Activated CD8-positive, alpha-beta memory T cell treated with anti-CD3 and anti-CD28 coated beads, Interleukin-2, amount 50 U/mL, for 1 hour (primary cell): ENCODE data around the gene KCNF1.
"Not testable (repeated sequence)": the region's sequence is repeated elsewhere in the genome, so short reads cannot be mapped to it uniquely, and the experiment has no call there.

ENCODE experiments used
- DNase-seq: peaks from one replicate; pipeline ENCODE4 v3.0.0-alpha.2; 2020; ENCODE audit errors: extremely low read depth

The KCNF1 gene

GRCh38 chr2:10939058-10939457 lies 27.3 kb downstream of the KCNF1 start:
- no peak for DNase-seq

DNA sequence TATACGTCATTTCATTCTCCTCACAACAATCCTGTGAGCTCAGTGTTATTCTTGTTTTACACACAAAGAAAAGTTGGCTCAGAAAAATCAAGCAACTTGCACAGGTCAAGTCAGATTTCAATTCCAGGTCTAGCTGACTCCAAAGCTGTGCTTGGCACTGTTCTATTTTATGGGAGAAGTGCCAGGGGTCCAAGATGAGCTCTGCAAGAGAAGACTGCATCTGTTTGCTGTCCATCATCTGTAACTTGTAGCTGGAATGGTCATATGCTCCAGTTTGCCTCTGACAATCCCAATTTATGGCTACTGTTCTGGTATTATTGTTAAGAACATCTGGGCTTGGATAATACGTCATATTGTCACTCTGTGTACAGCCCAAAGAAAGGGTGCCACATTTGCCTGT lies 28.9 kb downstream of the KCNF1 start:
- no peak for DNase-seq

DNA sequence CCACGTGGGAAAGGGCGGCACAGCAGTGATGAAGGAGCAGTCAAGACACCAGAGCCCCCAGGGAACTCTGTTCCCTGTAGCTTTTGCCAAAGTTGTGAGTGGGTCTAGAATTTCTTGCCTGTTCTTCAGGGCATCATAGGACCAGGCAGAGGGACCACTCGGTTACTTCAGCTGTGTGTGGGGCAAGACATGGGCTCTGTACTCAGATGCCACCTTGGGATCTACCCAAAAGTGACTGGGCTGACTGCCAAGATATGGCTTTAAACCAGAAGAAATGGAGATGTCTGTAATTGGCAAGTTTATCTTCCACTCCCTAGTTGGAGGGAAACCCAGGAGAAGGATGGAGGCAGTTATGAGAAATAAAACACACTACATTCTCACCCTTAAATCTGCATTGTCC lies 29.6 kb downstream of the KCNF1 start:
- no peak for DNase-seq

- DNase-seq, result no peak
Observed at GRCh38 chr2:10944799-10945198, 33.1 kb downstream of the KCNF1 start.

- no peak for DNase-seq
Observed at GRCh38 chr2:10946394-10946793, 34.7 kb downstream of the KCNF1 start.

GRCh38 chr2:10947005-10947440 lies 35.3 kb downstream of the KCNF1 start:
- no peak for DNase-seq

DNA sequence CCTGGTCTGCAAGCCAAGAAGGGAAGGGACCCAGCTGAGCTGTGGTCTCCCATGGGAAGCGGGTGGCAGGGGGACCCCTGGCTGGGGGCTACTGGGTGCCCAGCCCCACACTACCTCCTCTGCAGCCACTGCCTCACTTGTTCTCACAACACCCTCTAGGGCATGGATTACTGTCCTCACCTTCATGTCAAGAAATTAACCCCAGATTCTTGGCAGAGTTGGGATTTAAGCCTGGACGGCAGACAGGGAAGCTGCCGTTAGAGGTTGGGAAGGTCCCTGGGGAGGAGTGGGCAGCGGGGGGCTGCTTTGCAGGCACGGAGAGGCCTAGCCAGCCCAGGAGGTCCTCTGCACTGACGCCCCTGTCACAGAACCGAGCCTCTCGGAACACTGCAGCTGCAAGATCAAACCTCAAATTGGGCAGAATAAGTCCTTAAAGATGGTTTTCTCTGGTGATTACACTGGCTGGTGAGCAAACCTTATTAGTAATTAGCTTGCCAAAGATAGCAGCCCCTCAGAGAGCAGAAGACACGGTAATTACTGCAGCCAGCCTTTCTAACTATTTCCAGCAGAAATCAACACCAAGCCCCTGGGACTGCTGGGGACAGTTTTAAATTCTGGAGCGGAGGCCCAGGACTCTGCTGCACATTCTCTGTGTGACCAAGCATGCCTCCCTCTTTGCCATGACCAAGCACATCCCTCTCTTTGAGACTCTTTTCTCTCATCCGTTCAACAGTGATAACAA lies 35.9 kb downstream of the KCNF1 start:
- no peak for DNase-seq

GRCh38 chr2:10948188-10948564 lies 36.4 kb downstream of the KCNF1 start:
- no peak for DNase-seq

DNA sequence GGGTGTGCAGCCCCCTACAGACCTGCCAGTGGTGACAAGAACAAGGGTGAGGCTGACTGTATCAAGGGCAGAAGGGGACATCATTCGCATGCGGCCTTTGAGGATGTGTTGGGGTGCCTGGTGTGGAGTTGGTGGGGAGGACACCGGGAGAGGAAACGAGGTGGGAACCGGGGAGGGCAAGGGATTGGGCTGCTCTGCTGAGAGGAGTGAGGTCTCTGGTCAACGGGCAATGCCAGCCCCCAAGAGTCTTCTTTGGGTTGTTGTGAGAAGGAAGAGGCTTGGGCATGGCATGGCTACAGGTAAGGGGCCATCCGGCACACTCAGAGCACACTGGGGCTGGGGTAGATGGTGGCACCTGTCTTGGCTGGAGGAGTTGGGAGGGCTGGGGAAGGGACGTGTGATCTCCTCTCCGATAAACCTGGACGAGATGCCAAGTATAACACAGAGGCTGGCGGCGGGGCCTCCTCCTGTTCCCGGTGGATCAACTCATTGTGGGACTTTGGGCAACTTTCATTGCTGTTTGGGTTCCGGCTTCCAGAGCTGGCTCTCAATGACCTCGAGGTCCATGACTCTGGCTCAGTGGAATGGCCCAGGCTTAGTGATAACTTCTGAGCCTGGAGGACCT lies 37.0 kb downstream of the KCNF1 start:
- DNase-seq, result no peak

GRCh38 chr2:10949835-10950234 lies 38.1 kb downstream of the KCNF1 start:
- no peak for DNase-seq

DNA sequence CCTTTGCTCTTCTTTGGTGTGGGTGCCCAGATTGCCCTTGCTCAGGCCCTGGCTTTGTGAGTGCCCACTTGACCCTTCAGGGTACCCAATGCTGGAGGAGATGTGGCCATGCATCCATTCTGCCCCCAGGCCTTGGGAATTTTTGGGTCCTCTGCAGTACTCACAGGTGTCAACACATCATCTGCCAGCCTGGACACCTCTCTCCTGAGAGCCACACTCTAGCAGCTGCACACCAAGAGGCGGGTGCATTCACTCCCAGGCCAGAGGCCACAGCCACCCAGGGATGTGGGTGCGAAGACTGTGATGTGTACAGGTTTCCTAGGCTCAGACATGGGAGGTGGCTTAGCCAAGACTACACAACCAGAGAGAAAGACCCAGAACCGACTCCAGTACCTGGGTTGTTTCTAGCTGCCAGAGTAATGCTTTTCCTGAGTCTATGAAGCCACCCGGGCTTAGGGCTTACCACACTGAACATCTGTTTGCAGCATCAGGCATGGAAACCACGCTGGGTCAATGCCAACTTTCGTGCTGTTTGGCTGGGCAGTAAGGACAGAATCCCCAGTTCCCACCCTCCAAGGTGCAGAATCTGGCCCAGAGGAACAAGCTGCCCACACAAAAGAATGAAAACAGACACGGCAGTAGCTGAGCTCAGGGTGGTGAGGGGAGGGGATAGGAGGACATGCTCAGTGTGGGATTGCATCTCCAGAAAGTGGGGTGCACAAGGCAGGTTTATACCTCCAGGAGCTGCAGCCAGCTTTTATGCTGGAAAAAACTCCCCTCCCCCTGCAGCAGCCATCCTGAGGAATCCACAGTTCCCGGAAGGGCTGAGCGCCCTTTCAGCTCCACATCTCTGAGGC lies 40.1 kb downstream of the KCNF1 start:
- DNase-seq, result no peak

DNA sequence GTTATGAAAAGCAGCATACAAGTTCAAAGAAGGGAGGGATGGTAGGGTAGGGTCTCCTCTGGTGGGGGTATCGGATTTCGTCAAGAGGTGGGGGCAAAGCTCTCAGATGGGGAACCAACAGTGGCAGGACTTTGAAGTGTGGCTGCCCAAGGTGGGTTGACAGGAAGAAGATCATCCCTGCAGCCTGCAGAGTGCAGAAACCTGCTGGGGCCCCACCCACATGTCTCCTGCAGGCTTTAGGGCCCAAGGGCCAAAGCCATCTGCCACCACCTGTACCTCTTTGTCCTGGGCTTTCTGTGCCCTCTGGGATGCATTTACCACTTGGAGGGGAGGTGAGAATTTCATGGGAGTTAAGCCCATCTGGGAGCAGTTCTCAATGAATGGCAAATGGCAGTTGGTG lies 42.7 kb downstream of the KCNF1 start:
- no peak for DNase-seq

DNA sequence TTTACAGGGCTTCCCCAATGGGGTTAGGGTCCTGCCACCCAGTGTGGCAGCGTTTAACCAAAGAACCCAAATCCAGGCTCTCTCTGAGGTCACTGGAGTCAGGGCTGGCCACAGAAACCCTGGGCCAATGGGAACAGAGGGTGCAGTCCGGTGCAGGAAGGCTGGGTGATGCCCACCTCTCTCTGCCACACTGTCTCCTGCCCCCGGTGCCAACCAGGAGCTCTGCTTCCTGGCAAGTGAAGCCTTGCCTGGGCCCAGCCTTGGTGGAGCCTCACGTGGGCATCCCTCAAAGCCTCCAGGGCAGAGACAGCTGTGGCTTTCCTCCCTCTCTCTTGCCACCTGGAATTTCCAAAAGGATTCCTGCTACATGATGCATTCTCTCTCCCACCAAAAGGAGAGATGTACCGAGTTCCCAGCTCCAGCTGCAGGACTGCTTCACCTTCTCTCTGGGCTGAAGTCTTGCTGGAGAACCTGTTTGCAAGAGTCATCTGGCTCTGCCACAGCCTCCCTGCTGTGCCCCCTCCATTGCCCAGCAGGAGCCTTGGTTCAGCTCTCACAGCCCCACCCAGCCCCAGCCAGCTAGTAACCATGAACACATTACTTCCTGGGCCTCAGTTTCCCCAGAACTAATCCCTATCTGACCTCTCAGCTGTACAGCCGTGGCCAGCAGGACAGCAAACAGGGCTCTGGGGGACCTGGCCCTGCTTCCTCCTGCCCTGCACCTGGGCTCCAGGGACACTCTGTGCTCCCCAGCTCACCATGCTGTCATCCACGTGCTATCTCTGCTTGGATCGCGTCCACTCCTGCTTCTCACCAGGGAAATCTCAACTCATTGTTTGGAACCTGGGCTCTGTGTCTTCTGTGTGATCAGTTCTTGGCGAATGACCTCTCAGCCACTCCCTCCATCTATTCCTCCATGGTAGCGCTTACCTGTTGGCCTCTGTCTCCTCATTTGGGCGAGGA lies 43.4 kb downstream of the KCNF1 start:
- no peak for DNase-seq

DNA sequence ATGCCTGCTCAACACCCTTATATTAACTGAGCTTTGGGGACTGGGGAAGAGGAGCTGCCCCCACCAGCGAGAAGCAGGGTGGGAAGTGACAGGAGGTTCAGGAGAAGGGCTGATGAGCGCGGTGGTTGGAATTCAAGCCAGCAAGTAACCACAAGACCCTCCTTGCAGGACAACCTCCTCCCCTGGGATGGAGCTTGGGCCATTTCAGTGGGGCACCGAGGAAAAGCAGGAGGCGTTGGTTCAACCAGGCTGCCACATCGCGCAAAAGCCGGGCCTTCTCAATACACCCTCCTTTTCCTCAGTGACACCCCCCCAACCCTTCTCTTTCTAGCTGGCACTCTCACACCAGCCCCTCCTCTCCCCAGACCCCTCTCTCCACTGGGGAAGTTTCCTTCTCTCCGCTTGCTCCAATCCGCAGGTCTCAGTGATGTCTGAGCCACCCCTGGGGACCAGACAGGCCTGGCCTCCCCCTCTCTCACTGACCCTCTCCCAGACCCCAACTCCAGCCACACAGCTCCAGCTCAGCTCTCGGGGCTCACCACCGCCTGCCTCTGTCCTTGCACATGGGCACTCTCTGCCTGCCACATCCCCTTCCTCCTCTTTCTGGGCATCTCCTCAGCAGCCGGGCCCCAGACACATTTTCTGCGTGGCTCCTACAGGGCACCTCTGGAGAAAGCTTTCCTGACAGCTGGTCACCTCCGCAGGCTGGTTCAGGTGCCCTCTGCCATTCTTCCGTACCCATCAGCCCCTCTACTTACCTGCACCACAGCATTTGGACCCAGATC lies 44.5 kb downstream of the KCNF1 start:
- no peak for DNase-seq

DNA sequence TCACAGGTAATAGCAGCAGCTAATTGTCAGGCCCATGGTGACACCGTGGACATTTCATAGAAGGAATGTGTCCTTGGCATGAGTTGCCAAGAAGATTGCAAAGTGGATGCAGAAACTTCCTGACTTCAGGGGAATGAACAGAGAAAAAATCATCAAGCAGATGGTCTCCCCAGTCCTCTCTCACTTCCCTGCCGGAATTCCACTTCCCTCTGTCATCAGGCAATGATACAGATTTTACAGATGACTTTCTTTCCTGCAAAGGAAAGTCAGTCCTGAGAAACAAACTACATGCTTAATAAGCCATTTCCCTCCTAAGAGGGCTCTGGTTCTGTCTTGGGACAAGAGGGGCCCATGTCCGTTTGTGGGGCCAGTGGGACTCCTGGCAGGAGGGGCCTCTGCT lies 45.7 kb downstream of the KCNF1 start:
- DNase-seq, result no peak

DNA sequence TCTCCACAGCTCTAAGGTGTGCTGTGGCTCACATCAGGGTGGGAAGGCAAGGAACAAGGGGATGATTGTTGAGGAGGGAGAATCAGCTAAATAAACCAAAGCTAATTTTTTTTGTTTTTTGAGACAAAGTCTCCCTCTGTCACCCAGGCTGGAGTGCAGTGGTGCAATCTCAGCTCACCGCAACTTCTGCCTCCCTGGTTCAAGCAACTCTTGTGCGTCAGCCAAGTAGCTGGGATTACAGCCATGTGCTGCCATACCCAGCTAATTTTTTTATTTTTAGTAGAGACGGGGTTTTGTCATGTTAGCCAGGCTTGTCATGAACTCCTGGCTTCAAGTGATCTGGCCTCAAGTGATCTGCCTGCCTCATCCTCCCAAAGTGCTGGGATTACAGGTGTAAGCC lies 46.7 kb downstream of the KCNF1 start:
- DNase-seq, result not testable (repeated sequence)

DNA sequence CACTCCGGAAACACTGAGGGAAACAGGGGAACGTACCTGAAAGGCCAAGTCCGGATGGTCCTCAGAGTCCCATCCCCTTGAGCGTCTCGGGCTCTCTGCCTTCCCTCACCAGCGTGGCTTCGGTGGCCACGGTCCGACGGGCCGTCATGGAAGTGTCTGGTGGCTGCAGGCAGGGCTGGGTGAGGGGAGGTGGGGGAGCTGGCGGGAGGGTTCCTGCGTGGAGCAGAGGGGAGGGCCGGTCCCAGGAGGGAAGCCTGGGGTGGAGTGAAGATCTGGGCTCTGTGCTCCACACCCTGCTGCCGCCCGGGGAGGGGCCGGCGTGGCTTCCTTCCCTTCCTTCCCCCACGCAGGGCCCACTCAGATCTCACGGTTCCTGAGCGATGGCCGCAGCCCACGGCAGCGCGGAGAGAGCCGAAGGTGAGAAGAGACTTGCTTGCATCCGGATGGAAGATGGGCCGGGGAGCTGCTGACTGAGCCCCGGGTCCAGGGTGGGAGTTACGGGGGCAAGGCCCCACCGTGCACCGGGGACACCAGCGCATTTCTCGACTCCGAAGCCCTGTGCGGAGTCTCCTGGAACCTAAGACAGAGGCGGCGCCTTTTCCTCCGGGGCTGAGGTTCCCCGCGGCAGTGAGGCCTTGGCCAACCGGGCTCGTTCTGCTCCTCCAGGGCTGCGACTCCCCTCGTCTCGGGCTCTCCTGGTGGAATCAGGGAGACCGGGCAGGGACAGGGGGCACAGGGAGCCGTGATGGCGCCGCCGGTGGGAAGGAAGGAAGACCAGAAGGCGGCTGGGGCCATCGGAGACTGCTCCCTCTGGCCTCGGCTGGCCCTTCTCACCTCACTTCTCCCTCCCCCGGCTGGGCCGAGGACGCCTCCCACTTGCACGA lies 49.1 kb downstream of the KCNF1 start:
- DNase-seq, result no peak

- DNase-seq, result no peak
Observed at GRCh38 chr2:10961490-10961875, 49.7 kb downstream of the KCNF1 start.

- DNase-seq, result no peak
Observed at GRCh38 chr2:10962004-10962403, 50.3 kb downstream of the KCNF1 start.

- no peak for DNase-seq
Observed at GRCh38 chr2:10963155-10963554, 51.4 kb downstream of the KCNF1 start.
